Caco-2 (cell line): ENCODE measurements around the gene BEND3. TPM values are rescaled to one million over a fixed set of nuclear protein-coding genes. Genes with fewer than 3 reads are reported as not detected.

Experiments
- BruUV-seq: library from RNA; stranded (reverse); fragments of 400-500 nt; replicated peaks from 2 replicates; lab custom pipeline; 2021; lab: Mats Ljungman, UMichigan
- CTCF ChIA-PET: fragments of 300-600 bp; sonication (Branson Sonifier 250); formaldehyde crosslinking; loops from one replicate; lab custom pipeline; 2022; ENCODE audit warnings: antibody characterized with exemption; lab: Charles Lee
- POLR2A ChIA-PET: fragments of 300-600 bp; sonication (Branson Sonifier 250); formaldehyde crosslinking; loops from one replicate; lab custom pipeline; 2022; ENCODE audit warnings: antibody characterized with exemption; lab: Charles Lee
- DNase-seq, 2 experiments: peaks; one replicate each; pipeline versions ENCODE4 v3.0.0 to v3.0.0-alpha.2; 2020 to 2022
- H3K27me3 ChIP-seq: replicated peaks from 2 replicates; pipeline ENCODE4 v1.6.0; 2011; ENCODE audit warnings: low read length; ENCODE audit not compliant: control insufficient read depth, insufficient read depth
- H3K36me3 ChIP-seq: 2 replicates; pipeline ENCODE4 v1.5.1; 2011; ENCODE audit warnings: low read length; ENCODE audit not compliant: control insufficient read depth, insufficient read depth
- H3K4me1 ChIP-seq: fragments of 250-450 bp; sonication (Bioruptor Pico); 2 replicates; pipeline ENCODE4 v1.5.1; 2020; ENCODE audit warnings: mild to moderate bottlenecking
- H3K4me3 ChIP-seq: 2 replicates; pipeline ENCODE4 v1.5.1; 2011; ENCODE audit warnings: low read depth, mild to moderate bottlenecking, control low read depth, low read length
- H3K9me3 ChIP-seq: fragments of 250-450 bp; sonication (Bioruptor Pico); 2 replicates; pipeline ENCODE4 v1.5.1; 2020; ENCODE audit warnings: mild to moderate bottlenecking, moderate library complexity
- H3K27ac Mint-ChIP-seq: one replicate; pipeline ENCODE4 v1.8.0; 2022; ENCODE audit warnings: mixed read lengths; ENCODE audit not compliant: unreplicated experiment
- H3K27me3 Mint-ChIP-seq: one replicate; pipeline ENCODE4 v1.8.0; 2022; ENCODE audit warnings: mixed read lengths; ENCODE audit not compliant: insufficient read depth, unreplicated experiment
- H3K36me3 Mint-ChIP-seq: one replicate; pipeline ENCODE4 v1.8.0; 2022; ENCODE audit warnings: mild to moderate bottlenecking, mixed read lengths; ENCODE audit not compliant: insufficient read depth, unreplicated experiment
- H3K4me1 Mint-ChIP-seq: one replicate; pipeline ENCODE4 v1.8.0; 2022; ENCODE audit warnings: low read depth, mixed read lengths; ENCODE audit not compliant: unreplicated experiment
- H3K4me3 Mint-ChIP-seq: one replicate; pipeline ENCODE4 v1.8.0; 2022; ENCODE audit warnings: mild to moderate bottlenecking, moderate library complexity, mixed read lengths; ENCODE audit not compliant: unreplicated experiment
- H3K9me3 Mint-ChIP-seq: one replicate; pipeline ENCODE4 v1.8.0; 2022; ENCODE audit warnings: mixed read lengths; ENCODE audit not compliant: unreplicated experiment
- CTCF ChIP-seq, 2 experiments: fragments of 200-600 bp in 1 of 2; IDR thresholded peaks; 1 replicate in 1 of 2; 2 replicates in 1 of 2; pipeline versions ENCODE4 v1.5.1 to v1.8.0; 2011 to 2022; ENCODE audit warnings: antibody characterized with exemption in 1 of 2, control low read depth in 1 of 2, inconsistent platforms in 1 of 2, low read depth in 1 of 2, low read length in 1 of 2, mild to moderate bottlenecking in 1 of 2, moderate library complexity in 1 of 2; ENCODE audit not compliant: insufficient read depth in 1 of 2, severe bottlenecking in 1 of 2, unreplicated experiment in 1 of 2
- intact Hi-C: fragments of 100-400 bp; cut with micrococcal nuclease; formaldehyde crosslinking; loops from one replicate; pipeline ENCODE4 v1.10.0; 2022; ENCODE audit not compliant: unreplicated experiment
- total RNA-seq: library from RNA; stranded (reverse); gene quantifications from 2 replicates; pipeline ENCODE4 v1.2.3, GENCODE V29; 2022

Gene BEND3
- total RNA-seq, 1 experiment from 2014 or later = 8.3 TPM

- Mint-ChIP-seq H3K27me3 (no peaks in the 10 kb centered on the region), H3K4me1 (no peaks in the 10 kb centered on the region), H3K9me3 (no peaks in the 10 kb centered on the region)
Measured at GRCh38 chr6:107107791-107108190, 7.5 kb downstream of the BEND3 start.

GRCh38 chr6:107106165-107106564 lies 9.2 kb downstream of the BEND3 start:
- no peaks in the 10 kb centered on the region for H3K4me1 Mint-ChIP-seq
- no peaks in the 10 kb centered on the region for H3K36me3 ChIP-seq
- no TSS peak for BruUV-seq
- H3K9me3 ChIP-seq = no peaks in the 10 kb centered on the region
- no peaks in the 10 kb centered on the region for H3K4me1 ChIP-seq
- H3K9me3 Mint-ChIP-seq = no peaks in the 10 kb centered on the region
- ChIA-PET CTCF (no interaction called here), POLR2A (no interaction called here)
- no peaks in the 10 kb centered on the region for H3K36me3 Mint-ChIP-seq
- no peak overlapping the region for H3K4me3 Mint-ChIP-seq
- H3K4me3 ChIP-seq = no peak overlapping the region
- DNase-seq = no peak
- no peak for TF ChIP-seq CTCF (IDR thresholded peaks at IDR 0.05; ENCODE audit: insufficient read depth in 1 of 2, low read depth in 1 of 2, low read length in 1 of 2, severe bottlenecking in 1 of 2, unreplicated experiment in 1 of 2)
- no peaks in the 10 kb centered on the region for H3K27me3 Mint-ChIP-seq
- H3K27me3 ChIP-seq = no peaks in the 10 kb centered on the region
- H3K27ac Mint-ChIP-seq = no peak overlapping the region
- intact Hi-C loops = no loop called here

More at GRCh38 chr6:107107791-107108190, 7.5 kb downstream of the BEND3 start:
- no peaks in the 10 kb centered on the region for H3K9me3 ChIP-seq
- CTCF ChIA-PET = no interaction called here
- no TSS peak for BruUV-seq
- H3K4me3 ChIP-seq = no peak overlapping the region
- POLR2A ChIA-PET = no interaction called here
- H3K27me3 ChIP-seq = no peaks in the 10 kb centered on the region
- no peak for DNase-seq
- intact Hi-C loops = no loop called here
- H3K36me3 Mint-ChIP-seq = no peaks in the 10 kb centered on the region
- no peak overlapping the region for H3K4me3 Mint-ChIP-seq
- H3K27ac Mint-ChIP-seq = no peak overlapping the region
- H3K4me1 ChIP-seq = no peaks in the 10 kb centered on the region
- TF ChIP-seq CTCF (IDR thresholded peaks at IDR 0.05; ENCODE audit: insufficient read depth in 1 of 2, low read depth in 1 of 2, low read length in 1 of 2, severe bottlenecking in 1 of 2, unreplicated experiment in 1 of 2) = no peak
- H3K36me3 ChIP-seq = no peaks in the 10 kb centered on the region; the same call in 1 of the 2 replicates

DNA sequence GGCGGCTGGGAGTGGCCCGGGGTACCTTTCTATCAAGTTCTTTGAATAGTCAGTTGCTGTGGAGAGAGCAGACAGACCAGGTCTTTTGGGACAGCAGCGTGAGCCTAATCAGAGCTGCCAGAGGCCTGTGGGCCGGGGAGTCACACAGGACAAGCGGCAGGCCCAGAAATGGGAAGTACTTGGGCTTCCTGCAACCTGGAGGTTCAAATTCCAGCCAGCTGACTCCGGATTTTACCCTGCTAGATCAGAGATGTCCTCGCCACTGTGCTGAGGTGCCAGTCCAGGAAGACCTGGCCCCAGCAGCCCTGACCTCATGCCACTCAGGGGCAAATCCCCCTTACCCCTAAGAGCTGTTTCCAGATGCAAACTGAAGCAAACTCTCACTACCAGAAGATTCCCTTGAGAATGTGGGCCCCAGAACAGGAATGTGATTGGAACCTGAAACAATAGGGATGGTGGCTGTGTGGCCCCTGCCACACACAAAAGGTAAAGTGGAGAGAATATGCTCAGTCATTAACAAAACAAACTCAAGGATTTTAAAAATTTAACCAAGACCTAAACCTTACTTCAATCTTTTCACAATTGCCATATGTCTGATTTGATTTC lies 9.7 kb downstream of the BEND3 start:
- no peaks in the 10 kb centered on the region for H3K9me3 ChIP-seq
- H3K4me1 ChIP-seq = no peaks in the 10 kb centered on the region
- intact Hi-C loops = no loop called here
- ChIA-PET CTCF (no interaction called here), POLR2A (no interaction called here)
- no peaks in the 10 kb centered on the region for H3K27me3 ChIP-seq
- Mint-ChIP-seq H3K36me3 (no peaks in the 10 kb centered on the region), H3K4me1 (no peaks in the 10 kb centered on the region), H3K4me3 (no peak overlapping the region), H3K27ac (no peak overlapping the region), H3K9me3 (no peaks in the 10 kb centered on the region), H3K27me3 (no peaks in the 10 kb centered on the region)
- no peaks in the 10 kb centered on the region for H3K36me3 ChIP-seq
- no peak for TF ChIP-seq CTCF (IDR thresholded peaks at IDR 0.05; ENCODE audit: insufficient read depth in 1 of 2, low read depth in 1 of 2, low read length in 1 of 2, severe bottlenecking in 1 of 2, unreplicated experiment in 1 of 2)
- H3K4me3 ChIP-seq = no peak overlapping the region
- DNase-seq = no peak
- no TSS peak for BruUV-seq
